Measurements from ENCODE around the gene CNIH1.

GRCh38 chr14:54411371-54411770, 29.8 kb downstream of the CNIH1 start:
- no peak for TF ChIP-seq EZH2 (IDR thresholded peaks at IDR 0.05)
- no peak for TF ChIP-seq POLR2AphosphoS5 (IDR thresholded peaks at IDR 0.05; ENCODE audit: borderline replicate concordance, low read depth, low read length)
- TF ChIP-seq FOXP2 (optimal IDR thresholded peaks at IDR 0.05; ENCODE audit: control extremely low read depth, extremely low read length, insufficient read depth) = no peak
